ENCODE results near the gene FCRLA.

DNA sequence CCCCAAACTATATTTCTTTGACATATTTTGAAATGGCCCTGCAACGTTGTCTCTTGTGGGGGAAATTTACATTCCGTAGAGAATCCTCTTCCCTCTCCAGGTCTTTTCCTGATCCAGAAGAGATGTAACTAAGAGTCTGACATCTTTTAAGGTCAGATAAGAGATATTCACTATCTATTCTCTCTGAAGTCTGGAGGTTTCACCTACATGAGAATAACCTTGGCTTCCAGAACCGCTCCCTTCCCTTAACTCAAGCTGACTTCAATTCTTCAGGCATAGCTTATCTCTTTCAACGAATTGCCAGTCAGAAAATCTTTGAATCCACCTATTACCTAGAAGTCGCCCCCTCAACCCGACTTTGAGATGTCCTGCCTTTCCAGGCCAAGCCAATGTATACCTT is 24.2 kb downstream of the FCRLA start:
- TF ChIP-seq, protein P1, sequence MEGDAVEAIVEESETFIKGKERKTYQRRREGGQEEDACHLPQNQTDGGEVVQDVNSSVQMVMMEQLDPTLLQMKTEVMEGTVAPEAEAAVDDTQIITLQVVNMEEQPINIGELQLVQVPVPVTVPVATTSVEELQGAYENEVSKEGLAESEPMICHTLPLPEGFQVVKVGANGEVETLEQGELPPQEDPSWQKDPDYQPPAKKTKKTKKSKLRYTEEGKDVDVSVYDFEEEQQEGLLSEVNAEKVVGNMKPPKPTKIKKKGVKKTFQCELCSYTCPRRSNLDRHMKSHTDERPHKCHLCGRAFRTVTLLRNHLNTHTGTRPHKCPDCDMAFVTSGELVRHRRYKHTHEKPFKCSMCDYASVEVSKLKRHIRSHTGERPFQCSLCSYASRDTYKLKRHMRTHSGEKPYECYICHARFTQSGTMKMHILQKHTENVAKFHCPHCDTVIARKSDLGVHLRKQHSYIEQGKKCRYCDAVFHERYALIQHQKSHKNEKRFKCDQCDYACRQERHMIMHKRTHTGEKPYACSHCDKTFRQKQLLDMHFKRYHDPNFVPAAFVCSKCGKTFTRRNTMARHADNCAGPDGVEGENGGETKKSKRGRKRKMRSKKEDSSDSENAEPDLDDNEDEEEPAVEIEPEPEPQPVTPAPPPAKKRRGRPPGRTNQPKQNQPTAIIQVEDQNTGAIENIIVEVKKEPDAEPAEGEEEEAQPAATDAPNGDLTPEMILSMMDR (IDR thresholded peaks at IDR 0.05): no peak
- TF ChIP-seq POLR2A (IDR thresholded peaks at IDR 0.05): no peak
- TF ChIP-seq POLR2AphosphoS5 (IDR thresholded peaks at IDR 0.05): no peak
- no peak for TF ChIP-seq EP300 (IDR thresholded peaks at IDR 0.05)

Measured in gastroesophageal sphincter (tissue), 3 donors.